ENCODE measurements around the gene SHB.
"Not testable (repeated sequence)": the region's sequence is repeated elsewhere in the genome, so short reads cannot be mapped to it uniquely, and the experiment has no call there.

Gene SHB

DNA sequence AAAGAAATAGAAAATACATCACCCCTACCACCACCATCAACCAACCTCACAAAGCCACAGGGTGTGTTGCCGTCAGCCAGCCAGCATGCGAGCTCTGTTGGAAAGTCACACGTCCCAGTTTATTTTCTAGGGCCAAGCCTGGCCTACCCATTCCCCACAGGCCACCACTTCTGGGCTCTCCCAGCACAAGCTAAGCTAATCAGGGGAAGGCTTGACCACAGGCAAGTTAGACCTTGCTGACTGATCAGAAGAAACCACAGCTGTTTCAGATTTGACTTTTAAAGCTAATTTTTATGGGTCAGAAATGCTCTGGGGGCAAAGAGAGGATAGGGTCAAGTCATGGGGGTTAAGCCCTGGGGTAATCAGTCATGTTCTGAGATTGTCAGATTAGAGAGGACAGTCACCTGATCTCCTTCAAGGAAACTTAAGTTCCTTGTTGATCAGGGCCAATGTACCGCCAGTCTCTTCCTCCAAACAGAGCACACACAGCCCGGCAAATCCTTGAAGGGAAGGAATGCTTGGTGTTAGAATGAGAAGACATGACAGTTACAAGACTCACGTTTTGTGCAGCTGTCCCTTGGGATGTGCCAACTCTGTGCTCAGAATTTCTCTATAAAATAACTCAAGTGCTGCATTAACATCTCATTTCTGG lies 7.6 kb downstream of the SHB start:
- no peak for FAIRE-seq

DNA sequence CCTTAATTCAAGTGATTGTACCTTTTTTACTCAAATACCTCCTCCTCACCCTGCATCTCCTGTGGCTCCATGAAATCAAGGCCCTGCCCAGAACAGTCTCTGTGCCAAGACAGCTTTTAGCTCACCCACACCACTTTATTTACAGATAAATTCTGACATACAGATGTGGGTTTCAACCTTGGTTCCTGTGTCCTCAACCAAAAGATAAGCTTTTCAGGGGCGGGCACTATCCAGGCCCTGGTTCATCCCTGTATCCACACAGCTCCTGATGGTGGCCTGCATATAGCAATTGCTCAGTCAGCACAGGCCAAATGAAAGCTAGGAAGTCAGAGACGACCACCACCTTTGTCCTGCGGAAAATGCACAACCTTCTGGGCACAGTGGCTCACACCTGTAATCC lies 8.3 kb downstream of the SHB start:
- no peak for FAIRE-seq

DNA sequence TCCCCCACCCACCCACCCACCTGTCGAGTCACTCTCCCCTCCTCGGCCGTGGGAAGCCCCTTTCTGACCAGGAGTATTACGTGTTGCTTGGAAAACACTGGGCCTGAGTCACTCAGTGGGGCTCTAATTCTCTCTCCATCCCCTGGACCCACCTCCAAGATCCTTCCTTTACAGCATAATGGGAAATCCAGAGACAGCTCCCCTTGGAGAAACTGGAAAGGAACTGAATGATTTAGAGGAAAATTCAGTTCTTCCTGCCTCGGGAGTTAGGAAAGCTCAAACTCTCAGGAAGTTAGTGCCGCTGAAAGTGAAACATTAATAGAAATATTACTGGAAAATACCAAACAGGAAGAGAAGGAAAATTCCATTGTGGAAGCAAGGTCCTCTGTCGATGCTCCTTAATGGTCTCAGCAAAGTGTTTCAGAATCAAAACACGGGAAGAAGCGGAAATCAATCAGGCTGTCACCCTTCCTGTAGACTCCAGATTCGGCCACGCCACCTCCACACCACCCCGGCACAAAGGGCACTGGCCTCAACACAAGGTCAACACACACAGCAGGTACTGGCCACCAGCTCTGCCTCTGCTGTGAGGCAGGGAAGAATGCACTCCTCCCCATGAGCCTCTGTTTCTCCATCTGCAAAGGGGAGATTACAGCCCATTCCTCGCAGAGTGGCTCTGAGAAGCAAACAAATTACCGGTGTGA lies 9.6 kb downstream of the SHB start:
- FAIRE-seq: no peak

DNA sequence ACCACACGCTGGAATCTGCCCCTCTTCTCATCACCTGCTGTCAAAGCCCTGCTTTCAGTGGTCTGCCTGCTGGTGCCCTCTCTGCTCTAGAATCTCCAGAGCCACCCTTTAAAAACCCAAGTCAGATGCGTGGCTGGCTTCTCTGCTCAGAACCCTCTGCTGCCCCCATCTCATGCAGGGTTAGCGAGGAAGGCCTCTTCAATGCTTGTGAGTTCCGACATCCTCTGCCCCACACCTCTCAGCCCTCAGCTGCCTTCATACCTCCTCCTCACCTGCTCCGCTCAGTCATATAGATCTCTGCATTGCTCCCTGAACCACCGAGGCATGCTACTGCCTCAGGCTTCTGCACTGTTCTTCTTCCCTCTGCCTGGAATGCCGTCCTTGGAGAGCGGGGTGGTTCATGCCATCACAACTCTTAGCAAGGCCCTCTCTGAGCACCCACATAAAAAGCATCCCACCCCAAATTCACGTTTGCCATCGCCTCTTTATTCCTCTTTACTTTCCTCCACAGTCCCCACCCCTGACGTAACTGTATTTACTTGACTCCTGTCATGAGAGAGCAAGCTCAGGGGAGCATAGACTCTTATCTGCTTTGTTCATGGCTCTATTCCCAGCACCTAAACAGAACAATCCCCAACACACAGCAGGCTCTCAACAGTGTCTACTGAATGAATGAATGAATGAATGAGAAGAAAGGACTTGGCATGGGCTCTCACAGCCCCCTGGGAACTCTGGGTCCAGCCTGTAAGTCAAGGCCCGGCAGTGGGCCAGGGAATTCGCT lies 10.4 kb downstream of the SHB start:
- FAIRE-seq: no peak

DNA sequence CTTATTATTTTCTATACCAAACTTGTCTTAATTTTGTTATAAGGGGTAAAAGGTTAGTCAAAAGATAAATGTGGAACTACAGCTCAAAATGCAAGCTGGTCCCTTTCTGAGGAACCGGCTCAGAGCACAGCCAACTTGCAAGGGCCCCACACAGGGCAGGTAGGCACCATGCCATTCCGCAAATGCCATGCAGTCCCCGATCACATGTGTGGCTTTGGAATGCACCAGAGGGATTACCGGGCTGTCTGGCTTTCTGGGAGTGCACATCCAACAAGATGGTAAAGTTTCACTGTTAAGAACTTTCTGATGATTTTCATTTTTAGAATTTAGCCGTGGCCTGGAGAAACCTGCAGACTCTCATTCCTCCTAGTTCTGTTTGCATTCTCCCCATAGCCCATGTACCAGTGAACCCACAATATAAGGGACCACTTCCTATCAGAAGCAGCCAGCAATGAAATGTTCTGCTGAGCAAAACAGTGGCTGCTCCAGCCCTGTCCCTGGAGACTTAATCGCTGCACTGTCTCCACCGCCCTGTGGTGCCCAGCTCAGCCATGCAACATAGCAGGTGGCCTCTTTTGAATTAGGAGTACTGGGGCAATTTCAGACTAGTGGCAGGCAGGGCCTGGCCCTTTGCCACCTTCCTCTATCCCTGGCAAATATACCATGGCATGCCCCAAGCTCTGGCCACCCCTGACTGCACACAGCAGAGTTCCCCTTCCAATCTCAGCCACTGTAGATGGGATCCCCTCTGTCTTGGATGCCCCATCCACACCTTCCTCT lies 11.4 kb downstream of the SHB start:
- FAIRE-seq: no peak

DNA sequence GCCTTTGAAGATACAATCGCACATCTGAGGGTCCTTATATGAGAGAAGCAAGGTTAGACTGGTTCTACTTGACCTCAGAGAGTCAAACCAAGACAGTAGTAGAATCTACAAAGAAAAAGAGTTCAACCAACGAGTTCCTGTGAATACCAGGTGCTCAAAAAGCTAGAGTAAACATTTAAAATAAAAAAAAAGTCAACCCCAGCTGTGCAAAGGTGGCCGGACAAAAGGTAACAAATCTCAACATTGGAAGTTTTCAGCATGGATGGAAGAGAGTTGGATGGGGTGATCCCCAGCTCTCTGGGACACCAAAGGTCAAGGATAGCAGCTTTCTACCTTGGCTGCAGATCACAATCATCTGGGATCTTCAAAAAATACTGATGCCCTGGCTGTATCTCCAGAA lies 14.4 kb downstream of the SHB start:
- FAIRE-seq: no peak

DNA sequence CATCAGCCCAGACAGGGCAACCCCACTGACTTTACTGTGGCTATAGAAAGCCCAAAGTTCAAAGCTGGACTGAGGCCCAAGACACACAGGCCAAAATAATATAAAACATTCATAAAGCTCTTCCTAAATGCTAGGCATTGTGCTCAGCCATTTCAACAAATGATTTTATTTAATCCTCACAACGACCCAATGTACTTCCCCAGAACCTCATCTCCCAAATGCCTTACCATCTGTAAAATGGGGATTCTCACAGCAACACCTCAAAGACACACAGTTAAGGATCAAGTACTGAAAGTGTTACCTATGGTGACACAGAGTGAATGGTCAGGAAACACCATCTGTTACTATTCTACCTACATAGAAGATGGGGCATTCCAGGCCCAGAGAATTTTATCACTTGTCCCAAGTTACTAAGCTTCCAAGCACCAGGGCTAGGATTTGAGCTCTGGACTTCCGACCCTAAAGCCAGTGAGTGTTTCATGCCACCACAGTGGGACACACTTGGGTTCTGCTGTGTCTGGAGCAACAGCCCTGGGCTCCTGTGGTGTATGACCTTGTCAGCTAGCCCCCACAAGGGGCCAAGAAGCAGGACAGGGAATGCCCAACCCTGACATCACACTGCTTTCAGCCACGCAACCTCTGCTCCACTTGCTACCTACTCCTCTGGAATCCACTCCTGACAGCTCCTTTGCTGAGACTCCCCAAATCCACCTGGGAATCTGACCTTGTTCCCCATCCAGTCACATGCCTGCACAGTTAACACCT lies 15.1 kb downstream of the SHB start:
- FAIRE-seq: no peak

DNA sequence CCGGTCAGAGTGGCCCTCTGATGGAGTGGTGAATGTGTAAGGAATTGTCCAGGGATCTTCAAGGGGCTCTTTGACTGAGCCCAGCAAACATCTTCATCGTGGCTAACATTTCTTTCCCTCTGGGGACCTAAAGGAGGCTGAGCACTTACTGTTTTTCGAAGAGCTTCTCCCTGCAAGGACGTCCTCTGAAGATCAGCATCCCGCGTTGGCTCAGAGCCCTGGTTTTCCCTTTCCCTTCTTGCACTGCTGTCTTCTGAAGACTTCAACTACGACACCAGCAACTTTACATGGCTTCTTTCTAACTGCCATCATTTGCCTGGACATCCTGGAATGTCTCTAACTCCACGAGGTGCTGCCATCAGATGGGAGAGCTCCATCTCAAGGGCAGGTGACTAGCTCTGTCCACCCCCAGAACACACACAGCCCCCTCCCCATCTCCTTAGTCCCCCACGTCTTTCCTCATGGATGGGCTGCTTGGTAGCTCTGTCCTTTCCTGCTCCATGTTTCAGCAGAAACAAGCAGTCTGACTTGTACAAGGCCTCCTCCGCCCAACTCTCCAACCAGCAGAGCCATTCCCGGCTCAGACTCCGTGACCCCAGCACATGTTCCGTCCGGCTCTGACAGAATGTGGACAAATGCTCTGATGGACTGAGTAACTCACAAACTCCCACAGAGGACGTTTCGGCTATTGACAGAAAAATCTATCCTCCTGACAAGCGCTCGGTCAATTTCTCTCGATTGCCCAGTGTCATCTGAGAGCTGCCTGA lies 17.1 kb downstream of the SHB start:
- no peak for FAIRE-seq

DNA sequence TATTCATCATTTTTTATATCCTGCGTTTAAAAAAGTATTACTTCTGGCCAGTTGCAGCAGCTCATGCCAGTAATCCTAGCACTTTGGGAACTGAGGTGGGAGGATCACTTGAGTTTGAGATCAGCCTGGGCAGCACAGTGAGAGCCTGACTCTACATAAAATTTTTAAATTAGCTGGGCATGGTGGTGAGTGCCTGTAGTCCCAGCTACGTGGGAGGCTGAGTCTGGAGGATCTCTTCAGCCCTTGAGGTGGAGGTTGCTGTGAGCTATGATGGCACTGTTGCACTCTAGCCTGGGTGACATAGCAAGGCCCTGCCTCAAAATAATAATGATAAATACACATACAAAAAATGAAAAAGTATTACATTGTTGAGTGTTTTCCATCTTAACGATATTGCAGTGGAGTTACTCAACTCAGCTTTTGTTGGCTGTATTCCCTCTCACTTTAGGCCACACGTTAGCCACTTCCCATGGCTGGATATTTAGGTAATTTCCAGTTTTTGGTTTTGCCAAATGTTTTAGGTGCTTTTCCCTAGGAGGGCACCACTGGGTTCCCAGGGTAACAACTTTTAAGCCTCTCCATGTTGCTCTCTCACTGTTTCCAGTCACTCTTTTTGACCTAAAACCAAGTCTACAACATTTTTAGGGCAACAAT lies 20.6 kb downstream of the SHB start:
- FAIRE-seq: no peak

DNA sequence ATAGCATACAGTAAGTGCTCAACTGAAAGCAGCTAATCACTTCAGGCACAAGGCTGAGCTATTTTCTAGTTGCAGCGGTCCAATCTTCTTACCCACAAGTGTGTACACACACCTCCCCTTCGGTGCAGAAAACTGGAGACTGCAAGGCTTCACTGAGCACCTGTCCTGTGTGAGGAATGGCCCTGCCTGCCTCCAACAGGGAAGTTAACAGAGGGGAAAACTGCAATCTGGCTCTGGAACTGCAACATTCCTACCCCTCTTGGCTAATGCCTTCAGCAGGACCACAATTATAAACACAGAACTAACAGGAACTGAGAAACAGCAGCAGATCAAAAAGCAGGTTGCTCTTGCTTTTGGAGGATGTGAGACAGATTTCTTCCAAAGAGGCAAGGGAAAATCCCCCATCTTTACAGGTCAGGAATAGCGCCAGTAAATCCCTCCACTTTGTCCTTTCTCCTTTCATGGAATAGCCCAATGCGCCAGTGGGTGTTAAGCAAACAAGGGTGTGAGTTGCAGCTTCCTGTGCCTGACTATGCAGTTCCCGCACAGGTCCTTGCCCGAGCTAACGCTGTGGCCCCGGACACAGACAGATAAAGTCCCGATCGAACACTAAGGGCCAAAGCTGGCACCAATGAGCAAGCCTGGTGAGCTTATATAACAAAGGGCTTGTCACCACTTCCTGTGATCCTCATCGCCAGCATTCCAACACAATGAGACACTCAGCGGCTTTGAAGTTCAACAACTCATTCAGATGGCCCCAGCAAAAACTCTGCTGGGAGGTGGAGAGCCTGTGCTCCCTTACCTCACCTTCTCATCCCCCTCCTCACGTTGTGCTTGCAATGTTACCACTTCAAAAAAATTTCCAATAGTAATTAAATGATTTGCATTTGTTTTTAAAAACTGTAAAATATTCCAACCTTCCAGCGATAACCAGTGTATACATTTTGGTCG lies 21.5 kb downstream of the SHB start:
- FAIRE-seq: peak; percentile 72

DNA sequence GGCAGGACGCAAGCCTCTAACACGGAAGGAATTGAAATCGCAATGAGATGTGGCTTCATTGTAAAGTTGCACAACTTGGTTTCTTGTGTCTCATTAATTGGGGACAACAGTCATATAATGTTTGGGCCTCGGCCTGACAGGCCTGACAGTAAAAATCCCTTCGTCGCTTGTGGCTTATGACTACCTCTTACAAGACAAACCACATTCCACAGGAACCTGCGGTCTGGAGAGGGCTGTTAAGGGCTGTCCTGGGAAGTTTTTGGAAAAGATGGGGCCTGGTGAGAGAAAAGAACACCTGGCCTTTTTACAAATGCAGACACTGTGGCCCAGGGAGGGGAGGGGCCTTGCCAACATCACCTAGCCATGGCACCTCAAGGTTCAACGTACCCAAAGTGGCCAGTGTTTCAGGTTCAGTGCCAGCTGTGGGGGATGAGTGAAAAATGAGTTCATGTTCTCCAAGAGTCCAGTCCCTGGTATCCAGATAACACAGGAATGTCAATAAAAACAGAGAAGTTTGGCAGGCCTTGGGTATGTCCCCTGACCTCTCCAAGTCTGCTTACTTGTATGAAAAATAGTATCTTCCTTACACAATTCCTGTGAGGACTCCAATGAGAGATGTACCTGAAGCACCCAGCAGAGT lies 22.2 kb downstream of the SHB start:
- no peak for FAIRE-seq

DNA sequence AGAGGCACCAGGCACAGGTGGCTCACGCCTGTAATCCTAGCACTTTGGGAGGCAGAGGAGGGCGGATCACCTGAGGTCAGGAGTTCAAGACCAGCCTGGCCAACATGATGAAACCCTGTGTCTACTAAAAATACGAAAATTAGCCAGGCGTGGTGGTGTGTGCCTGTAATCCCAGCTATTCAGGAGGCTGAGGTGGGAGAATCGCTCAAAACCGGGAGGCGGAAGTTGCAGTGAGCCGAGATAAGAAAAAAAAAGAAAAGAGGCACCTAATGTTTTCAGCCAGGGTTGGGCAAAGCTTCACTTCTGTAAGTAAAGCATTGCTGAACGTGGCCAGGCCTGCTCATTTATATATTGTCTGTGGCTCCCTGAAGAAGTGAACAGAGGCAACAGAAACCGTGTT lies 23.1 kb downstream of the SHB start:
- FAIRE-seq: not testable (repeated sequence)

DNA sequence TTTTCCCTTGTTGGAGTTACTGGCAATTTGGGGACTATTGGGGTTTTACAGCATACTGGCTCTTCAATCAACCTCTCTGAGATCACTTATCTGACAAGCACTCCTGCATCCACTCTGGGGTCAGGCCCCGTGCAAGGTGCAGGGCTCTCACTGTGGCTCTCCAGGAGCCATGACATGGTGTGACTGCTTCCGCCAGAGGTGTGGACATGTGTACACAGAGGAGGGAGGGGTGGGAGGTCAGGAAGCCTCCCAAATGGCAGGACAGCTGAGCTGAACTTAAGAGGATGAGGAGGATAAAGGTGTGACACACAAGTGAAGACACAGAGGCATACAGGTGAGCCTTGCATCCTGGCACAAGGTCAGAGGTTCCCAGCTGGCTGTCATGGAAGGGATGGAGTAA lies 24.3 kb downstream of the SHB start:
- FAIRE-seq: no peak

DNA sequence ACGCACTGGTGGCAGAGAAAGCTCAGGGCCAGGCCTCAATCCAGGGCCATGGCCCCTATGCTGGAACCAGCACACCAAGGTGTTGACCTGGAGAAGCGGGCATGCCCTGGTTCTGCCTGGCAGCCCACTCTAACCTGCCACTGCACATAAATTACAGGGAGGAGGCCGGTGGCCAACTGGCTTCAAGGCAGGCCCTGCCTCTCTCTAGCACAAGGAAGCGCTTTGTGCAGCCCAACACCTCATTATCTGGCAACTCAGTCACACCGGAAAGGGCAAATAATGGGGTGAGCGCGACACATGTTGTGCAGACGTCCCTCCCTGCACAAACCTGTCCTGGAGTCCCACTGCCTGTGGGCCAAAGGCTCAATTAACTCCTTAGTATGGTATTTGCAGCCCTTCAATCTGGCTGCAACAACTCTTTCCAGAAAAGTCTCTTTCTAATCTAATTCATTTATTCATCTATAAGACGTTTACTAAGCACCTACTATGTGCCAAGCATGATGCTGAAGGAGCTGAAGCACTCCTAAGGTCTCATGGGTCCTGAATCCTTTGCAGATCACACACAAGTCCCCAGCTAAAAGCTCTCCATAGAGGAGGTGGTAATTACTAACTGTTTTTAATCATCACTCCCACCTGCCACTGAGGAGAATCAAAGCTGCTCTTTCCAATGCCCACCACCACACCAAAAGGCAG lies 24.9 kb downstream of the SHB start:
- FAIRE-seq: no peak

DNA sequence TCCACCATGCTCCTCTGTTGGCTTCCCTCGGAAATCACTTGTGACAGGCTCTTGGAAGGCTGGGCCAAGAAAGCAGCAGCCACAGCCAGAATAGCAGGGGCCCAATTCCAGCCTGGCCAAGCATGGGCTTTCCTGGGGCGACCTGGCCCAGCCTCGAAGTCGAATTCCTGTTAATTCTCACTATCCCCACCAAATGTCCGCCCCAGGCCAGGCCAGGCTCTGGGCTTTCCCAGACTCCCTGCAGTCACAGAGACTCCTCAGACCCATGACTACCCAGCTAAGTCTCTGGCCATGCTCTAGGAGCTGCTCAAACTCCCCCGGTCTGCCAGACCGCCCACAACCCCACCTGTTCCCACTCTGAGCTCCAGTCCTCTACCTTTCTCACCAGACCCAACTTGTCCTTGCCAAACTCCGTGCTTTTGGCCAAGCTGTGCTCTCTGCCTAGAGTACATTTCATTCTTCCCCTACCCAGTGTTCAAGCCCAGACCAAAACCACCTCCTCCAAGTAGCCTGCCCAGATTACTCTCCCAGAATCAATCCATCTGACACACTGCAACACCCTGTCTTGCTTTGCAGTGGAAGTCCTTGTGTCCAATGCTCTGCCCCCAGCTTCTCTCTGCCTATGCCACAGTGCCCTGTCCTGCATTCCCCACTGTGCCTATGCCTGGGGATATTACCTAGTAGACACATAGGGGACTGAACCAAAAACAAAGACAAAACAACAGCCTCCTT lies 26.2 kb downstream of the SHB start:
- no peak for FAIRE-seq

DNA sequence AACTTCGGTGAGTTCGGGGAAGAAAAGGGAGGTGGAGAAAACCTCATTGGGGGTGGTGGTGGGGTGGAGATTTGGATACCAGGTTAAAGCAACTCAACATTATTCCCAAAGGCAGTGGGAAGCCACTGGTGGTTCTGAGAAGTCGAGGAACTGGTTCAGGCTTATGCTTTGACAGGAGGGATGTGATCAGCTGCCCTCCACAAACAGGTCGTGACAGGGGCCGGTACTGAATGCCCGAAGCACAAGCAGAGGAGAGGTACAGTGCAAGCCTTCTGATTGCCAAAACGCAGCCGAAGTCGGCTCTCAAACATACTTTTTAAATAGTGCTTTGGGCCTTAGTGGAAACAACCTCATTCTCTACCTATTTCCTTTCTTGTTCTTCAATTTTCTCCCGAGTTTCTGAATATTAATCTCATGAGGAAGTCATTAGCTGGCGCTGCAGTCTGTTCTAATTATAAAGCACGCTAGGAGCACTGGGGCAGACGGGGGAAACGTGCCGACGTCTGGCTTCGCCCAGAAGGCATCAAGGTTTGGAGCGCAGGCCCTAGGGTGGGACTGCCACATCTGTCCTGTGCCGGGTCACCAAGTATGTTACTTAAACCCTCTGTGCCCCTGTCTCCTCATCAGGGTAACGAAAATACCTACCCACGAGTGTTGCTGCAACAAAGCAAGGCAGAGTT lies 27.3 kb downstream of the SHB start:
- FAIRE-seq: no peak

DNA sequence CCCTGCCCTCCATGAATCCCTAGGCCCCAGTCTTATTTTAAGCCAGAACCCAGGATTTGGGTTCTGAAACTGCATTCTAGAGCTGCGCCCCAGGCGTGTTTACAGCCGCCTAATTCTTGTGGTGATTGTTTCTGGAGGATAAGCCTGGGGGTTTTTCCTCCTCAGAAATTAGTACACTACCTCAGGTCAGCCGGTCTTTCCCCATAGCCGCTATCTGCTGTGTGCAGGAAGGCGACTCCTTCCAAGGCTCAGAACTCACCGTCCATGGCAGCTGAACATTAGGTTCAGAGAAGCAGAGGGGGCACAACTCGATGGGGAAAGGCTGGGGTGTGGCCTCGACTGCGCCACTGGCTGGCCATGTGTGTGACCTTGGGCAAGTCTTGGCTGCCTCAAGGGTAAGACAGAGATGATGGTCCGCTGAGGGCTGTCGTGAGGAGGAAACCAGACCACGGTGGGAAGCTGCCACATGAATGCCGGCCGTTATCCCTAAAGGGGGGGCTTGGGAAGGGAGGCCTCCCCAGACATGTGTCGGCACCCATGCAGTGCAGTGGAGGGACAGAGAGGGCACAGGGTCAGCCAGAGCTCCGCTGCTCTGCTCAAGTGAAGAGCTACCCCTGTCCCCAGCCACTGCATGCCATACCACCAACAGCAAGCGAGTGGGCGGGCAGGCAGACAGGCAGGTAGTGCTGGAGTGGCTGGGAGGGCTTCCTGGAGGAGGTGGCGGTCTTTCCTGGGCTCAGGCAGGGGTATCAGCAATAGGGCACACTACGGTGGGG lies 28.9 kb downstream of the SHB start:
- FAIRE-seq: no peak

All from G401.6 (cell line).